Right atrium auricular region (tissue), 2 donors: ENCODE results near the gene MAML1. TPM values are rescaled to one million over a fixed set of nuclear protein-coding genes. Genes with fewer than 3 reads are reported as not detected.

ENCODE experiments used
- DNase-seq: peaks from one replicate; pipeline ENCODE4 v3.0.0-alpha.2; 2019; ENCODE audit warnings: low spot score
- H3K27ac ChIP-seq, 2 donors: fragments of 200-600 bp; sonication (generic); 1 replicate in 1 of 2; 2 replicates in 1 of 2; pipeline ENCODE4 v1.5.1; 2016 to 2019
- H3K27me3 ChIP-seq, 2 donors: fragments of 200-600 bp; sonication (generic); one replicate each; pipeline versions ENCODE4 v1.5.1 to v1.6.0; 2017 to 2019
- H3K36me3 ChIP-seq: fragments of 200-600 bp; sonication (generic); one replicate; pipeline ENCODE4 v1.5.1; 2016
- H3K4me1 ChIP-seq, 2 donors: fragments of 200-600 bp; sonication (generic); one replicate each; pipeline versions ENCODE4 v1.5.1 to v1.6.0; 2017 to 2019
- H3K4me3 ChIP-seq, 2 donors: fragments of 200-600 bp; sonication (generic); 1 replicate in 1 of 2; 2 replicates in 1 of 2; pipeline ENCODE4 v1.5.1; 2017 to 2019; ENCODE audit warnings: mild to moderate bottlenecking in 1 of 2, moderate library complexity in 1 of 2
- H3K9me3 ChIP-seq, 2 donors: fragments of 200-600 bp; sonication (generic); one replicate each; pipeline ENCODE4 v1.5.1; 2019
- total RNA-seq, 2 donors: library from RNA; depleted of rRNA; stranded (reverse); fragments of >200 nt; gene quantifications; one replicate each; pipeline ENCODE4 v1.1.0, GENCODE V29; 2016
- TF ChIP-seq, protein P1 (sequence below), 2 donors: fragments of 200-600 bp; sonication (generic); IDR thresholded peaks; one replicate each; pipeline ENCODE4 v1.5.1; 2019; ENCODE audit warnings: antibody characterized with exemption in 2 of 2

The MAML1 gene
- total RNA-seq, 2 donors from 2014 or later: 10.8 to 16.6 TPM

DNA sequence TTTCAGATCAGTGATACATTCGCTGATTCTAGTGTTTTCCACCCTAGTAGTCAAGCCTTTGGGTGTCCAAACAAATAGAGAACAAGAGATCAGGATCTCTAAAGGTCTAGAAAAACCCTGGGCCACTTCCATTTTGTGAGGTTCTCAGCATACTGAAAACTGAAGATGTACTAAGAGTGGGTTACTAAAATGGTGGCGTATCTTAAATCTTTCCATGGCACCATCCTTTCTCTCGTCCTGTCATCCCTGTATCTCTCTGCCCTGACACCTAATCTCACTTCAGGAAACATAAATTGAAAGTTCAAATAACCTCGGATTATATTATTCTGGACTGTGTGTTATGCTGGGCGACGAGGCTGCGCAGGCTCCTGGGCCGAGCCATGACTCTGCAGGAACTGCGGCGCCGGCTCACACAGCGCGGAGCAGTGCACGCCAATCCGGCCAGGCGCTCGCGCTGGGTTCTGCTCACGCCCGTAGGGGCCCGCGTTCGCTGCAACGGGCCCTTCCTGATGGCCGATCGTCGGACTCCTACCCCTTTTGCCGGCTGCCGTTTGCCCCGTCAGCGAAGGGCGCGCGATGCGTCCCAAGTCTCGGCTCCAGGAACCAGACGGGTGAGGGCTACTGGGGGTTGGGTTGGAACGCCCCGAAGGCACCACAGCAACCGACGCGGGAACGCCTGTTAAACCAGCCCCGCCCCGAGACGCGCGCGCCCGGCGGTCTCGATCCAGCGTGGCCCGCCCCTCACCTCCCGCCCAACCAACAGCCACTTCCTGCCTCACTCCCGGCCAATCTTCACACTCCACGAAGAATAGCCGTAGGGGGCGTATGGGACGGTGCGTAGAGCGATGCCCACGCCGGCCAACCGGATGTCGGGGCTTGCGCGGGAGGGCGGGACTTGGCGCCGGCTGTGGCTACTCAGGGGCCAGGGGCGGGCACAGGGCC lies 34.4 kb upstream of the MAML1 start:
- H3K36me3 ChIP-seq: no peaks in the 10 kb centered on the region
- H3K9me3 ChIP-seq: no peaks in the 10 kb centered on the region
- TF ChIP-seq, protein P1, sequence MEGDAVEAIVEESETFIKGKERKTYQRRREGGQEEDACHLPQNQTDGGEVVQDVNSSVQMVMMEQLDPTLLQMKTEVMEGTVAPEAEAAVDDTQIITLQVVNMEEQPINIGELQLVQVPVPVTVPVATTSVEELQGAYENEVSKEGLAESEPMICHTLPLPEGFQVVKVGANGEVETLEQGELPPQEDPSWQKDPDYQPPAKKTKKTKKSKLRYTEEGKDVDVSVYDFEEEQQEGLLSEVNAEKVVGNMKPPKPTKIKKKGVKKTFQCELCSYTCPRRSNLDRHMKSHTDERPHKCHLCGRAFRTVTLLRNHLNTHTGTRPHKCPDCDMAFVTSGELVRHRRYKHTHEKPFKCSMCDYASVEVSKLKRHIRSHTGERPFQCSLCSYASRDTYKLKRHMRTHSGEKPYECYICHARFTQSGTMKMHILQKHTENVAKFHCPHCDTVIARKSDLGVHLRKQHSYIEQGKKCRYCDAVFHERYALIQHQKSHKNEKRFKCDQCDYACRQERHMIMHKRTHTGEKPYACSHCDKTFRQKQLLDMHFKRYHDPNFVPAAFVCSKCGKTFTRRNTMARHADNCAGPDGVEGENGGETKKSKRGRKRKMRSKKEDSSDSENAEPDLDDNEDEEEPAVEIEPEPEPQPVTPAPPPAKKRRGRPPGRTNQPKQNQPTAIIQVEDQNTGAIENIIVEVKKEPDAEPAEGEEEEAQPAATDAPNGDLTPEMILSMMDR (IDR thresholded peaks at IDR 0.05): no peak
- H3K27ac ChIP-seq: peak overlapping the region; percentile 97 to 98
- peaks cover 0 to 41% of the 10 kb centered on the region in 2 donors for H3K4me1 ChIP-seq
- peak overlapping the region; percentile 82 to 99 for H3K4me3 ChIP-seq
- no peaks in the 10 kb centered on the region for H3K27me3 ChIP-seq
- peak; percentile 99 for DNase-seq

DNA sequence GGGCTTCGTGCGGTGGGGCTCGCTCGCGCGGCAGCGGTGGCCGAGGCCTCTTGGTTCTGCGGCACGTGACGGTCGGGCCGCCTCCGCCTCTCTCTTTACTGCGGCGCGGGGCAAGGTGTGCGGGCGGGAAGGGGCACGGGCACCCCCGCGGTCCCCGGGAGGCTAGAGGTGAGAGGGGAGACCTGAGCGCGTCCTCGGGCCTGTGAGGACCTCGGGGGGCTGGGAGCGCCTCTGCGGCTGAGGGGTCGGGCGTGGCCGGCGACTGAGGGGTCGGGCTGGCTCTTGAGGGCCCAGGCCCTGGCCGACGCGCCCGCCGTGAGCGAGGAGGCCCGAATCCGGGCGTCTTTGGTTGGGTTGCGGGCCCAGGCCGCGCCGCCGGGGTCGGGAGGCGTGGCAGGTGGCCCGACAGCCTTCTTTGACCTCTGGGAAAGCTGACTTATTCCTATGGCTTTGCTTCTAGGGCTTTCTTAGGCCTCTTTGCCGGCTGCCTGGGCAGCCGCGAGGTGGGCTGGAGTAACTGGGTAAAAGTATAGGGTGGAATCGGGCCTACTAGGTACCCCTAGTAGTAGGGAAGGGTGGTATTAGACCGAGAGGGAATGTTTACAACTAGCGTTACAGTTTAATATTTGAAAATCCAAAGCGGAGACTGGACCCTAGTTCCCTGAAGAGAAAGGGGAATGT lies 33.5 kb upstream of the MAML1 start, which contains the start of gene CANX:
CANX (plus strand) TSS at position 33 of the 681 bp plus-strand sequence. CDS start 6,715 bp downstream, outside the sequence.
- H3K4me3 ChIP-seq: peak within 1 kb of the TSS; percentile 82 to 99
- H3K9me3 ChIP-seq: no peaks in the 10 kb centered on the region
- TF ChIP-seq, protein P1 (IDR thresholded peaks at IDR 0.05): no peak
- H3K27ac ChIP-seq: peak within 1 kb of the TSS; percentile 97 to 98
- DNase-seq: no peak
- peaks cover 0 to 44% of the 10 kb centered on the region in 2 donors for H3K4me1 ChIP-seq
- H3K36me3 ChIP-seq: no peaks in the 10 kb centered on the region
- no peaks in the 10 kb centered on the region for H3K27me3 ChIP-seq

DNA sequence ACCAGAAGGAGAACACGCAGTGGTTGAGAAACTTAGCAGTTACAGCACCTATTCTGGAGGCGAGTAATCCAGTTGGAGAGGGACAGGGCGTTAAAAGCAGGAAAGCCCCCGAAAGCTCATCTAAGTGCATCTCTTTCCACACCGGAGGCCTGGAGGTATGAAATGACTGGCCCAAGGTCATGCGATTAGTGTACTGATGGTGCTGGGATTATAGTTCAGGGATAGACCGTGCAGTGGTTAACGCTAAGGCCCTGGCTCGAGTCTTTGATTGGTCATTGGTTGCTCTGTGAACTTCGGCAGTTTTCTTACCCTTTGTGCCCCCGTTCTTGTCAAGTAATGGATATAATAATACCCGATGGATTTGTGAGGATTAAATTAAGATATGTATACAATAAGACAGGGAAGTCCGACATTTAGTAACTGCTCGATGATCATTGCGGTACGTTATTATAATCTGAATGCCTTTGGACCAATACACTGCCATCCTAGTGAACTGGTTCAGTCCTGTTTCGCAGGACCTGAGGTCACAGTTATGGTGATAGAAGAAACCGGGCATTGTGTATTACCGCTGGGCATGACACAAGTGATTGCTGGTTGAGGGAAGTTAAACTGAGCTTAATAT lies 32.9 kb upstream of the MAML1 start:
- Histone ChIP-seq H3K27ac (peak overlapping the region; percentile 97 to 98), H3K27me3 (no peaks in the 10 kb centered on the region), H3K4me3 (peak overlapping the region; percentile 82 to 99), H3K4me1 (peaks cover 0 to 46% of the 10 kb centered on the region in 2 donors), H3K9me3 (no peaks in the 10 kb centered on the region), H3K36me3 (no peaks in the 10 kb centered on the region)
- no peak for DNase-seq
- TF ChIP-seq, protein P1 (IDR thresholded peaks at IDR 0.05): no peak

DNA sequence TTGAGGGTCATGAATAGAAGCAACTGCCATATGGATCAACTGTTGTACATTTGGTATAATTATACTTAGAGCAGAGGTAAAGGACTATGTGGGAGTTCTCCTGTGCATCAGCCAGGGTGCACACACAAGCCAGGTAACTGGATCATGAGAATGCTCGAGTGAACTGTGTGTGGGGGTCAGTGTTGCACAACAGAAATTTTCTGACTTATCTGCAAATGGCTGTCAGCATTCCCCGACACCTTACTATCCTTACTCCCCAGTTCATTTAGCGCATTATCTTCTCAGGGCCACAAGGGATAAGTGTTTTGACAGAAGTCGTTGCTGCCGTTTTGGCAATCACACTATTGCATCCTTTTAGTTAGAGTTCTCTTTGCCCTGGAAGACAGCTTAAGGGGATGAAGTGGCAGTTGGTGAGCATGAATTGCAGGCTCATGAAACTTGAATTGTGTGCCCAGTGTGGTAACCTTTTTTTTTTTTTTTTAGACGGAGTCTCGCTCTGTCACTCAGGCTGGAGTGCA lies 32.2 kb upstream of the MAML1 start:
- Histone ChIP-seq H3K9me3 (no peaks in the 10 kb centered on the region), H3K27ac (peak overlapping the region; percentile 97 to 98), H3K4me1 (peaks cover 0 to 46% of the 10 kb centered on the region in 2 donors), H3K4me3 (peak overlapping the region; percentile 82 to 99), H3K36me3 (no peaks in the 10 kb centered on the region), H3K27me3 (no peaks in the 10 kb centered on the region)
- TF ChIP-seq, protein P1 (IDR thresholded peaks at IDR 0.05): no peak
- DNase-seq: no peak

DNA sequence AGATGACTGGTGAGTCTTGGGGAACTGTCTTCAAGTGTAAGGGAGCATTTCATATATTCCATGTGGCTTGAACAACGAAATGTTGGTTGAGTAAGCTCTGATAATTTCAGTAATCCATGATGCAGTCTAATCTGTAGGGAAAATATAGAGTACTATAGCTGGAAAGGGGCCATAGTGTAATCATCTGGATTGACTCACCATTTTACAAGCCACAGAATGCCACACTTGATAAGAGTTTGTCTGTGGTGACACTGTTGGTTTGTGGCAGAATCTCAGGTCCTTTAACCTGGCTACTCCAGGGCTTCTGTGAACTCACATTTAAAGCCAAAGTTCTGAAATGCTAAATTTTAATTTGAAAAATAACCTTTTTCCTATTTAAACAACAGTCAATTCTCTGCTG lies 16.3 kb upstream of the MAML1 start:
- H3K36me3 ChIP-seq: peaks cover 92% of the 10 kb centered on the region
- no peak overlapping the region for H3K4me3 ChIP-seq
- TF ChIP-seq, protein P1 (IDR thresholded peaks at IDR 0.05): no peak
- no peak overlapping the region for H3K27ac ChIP-seq
- no peak for DNase-seq
- no peaks in the 10 kb centered on the region for H3K27me3 ChIP-seq
- H3K4me1 ChIP-seq: no peaks in the 10 kb centered on the region
- H3K9me3 ChIP-seq: no peaks in the 10 kb centered on the region
